Pulmonary artery endothelial cell (primary cell): ENCODE results near the gene C5. TPM values are rescaled to one million over a fixed set of nuclear protein-coding genes. Genes with fewer than 3 reads are reported as not detected.

Experiments
- DNase-seq: peaks from one replicate; pipeline ENCODE4 v3.0.0-alpha.2; 2011; ENCODE audit warnings: low read depth, low spot score
- total RNA-seq: library from RNA; depleted of rRNA; stranded (reverse); fragments of >200 nt; gene quantifications from 2 replicates; pipeline ENCODE4 v1.2.3, GENCODE V29; 2014

The C5 gene
- total RNA-seq, 1 donor from 2014 or later: 3.8 TPM

GRCh38 chr9:120912958-120913646, 137.0 kb downstream of the C5 start:
- no peak for DNase-seq

- DNase-seq: no peak
Observed at GRCh38 chr9:120911295-120911837, 138.7 kb downstream of the C5 start.

GRCh38 chr9:120910643-120911042, 139.4 kb downstream of the C5 start:
- DNase-seq: no peak

- DNase-seq: no peak
Observed at GRCh38 chr9:120909904-120910303, 140.2 kb downstream of the C5 start.

- DNase-seq: no peak
Observed at GRCh38 chr9:120905315-120906164, 144.5 kb downstream of the C5 start.

- DNase-seq: no peak
Observed at GRCh38 chr9:120904978-120905301, 145.1 kb downstream of the C5 start.

- DNase-seq: no peak
Observed at GRCh38 chr9:120904061-120904977, 145.8 kb downstream of the C5 start.

- DNase-seq: no peak
Observed at GRCh38 chr9:120902569-120903535, 147.2 kb downstream of the C5 start.

Other genes starting within 250 kb of the C5 start
- gene PSMD5, start 207.4 kb downstream of the C5 start, total RNA-seq: 31.9 and 40.2 TPM in 2 replicates
- 40.5 and 94.0 TPM in 2 replicates for gene PHF19, start 173.1 kb downstream of the C5 start, total RNA-seq
- gene TRAF1, start 123.5 kb downstream of the C5 start, total RNA-seq: 1.7 and 2.5 TPM in 2 replicates
- 8.9 and 13.3 TPM in 2 replicates for gene CNTRL, start 24.7 kb upstream of the C5 start, total RNA-seq
- gene RAB14, start 151.6 kb upstream of the C5 start, total RNA-seq: 36.3 and 39.3 TPM in 2 replicates
- gene GSN, start 217.9 kb upstream of the C5 start, total RNA-seq: 395 and 505 TPM in 2 replicates